DOHH2 (cell line): ENCODE results near the gene WHRN.

Experiments used
- EZH2phosphoT487 ChIP-seq: fragments of 200-600 bp; sonication (generic); IDR thresholded peaks from 2 replicates; pipeline ENCODE4 v1.6.1; 2017; ENCODE audit warnings: borderline replicate concordance, mild to moderate bottlenecking, antibody characterized with exemption, low read length, moderate library complexity, mixed read lengths
- TF ChIP-seq, protein P1 (sequence below): fragments of 200-600 bp; sonication (generic); IDR thresholded peaks from one replicate; pipeline ENCODE4 v1.5.1; 2014; ENCODE audit warnings: antibody characterized with exemption, mild to moderate bottlenecking, low read depth, low read length; ENCODE audit not compliant: poor library complexity, severe bottlenecking

DNA sequence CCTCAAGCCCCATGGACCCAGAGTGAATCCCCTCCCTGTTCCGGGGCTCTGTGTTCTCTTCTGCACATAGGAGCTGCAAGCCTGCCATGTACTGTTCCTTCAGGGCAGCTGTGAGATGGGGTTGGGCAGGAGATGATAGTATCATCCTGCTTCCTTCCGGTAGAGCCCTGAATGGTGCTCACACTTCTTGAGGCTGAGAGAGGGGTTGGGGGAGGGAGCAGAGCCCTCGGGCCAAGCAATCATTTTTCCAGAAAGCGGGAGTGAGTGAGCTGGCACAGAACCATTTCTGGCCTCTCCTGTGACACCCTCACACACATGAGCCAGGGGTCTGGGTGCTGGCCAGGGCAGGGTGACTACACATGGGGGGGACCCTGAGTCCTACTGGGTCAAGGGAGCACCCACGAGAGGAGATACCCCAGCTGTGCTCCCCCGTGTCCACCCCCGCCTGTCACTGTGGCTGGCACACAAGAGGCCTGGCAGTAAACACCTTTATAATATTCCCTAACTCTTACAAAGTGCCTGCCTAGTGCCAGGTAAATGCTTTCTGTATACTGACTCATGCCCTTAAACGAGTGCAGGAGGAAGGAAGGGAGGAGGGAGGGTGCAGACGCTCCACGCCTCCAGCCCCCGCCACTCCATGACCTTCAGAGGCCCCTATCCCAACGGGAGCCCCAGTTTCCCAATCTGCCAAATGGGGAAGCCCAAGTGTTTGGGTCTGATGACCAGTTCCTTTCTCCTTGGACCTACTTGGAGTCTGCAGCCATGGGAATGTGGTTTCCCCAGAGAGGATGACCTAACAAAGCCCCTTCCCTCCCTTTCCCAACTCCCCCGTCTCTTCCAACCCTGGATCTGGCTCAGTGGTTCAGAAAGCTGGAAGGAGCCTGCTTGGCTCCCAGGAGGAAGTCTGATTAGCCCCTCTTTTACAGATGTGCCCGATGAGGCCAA lies 133.0 kb downstream of the WHRN start:
- TF ChIP-seq, protein P1, sequence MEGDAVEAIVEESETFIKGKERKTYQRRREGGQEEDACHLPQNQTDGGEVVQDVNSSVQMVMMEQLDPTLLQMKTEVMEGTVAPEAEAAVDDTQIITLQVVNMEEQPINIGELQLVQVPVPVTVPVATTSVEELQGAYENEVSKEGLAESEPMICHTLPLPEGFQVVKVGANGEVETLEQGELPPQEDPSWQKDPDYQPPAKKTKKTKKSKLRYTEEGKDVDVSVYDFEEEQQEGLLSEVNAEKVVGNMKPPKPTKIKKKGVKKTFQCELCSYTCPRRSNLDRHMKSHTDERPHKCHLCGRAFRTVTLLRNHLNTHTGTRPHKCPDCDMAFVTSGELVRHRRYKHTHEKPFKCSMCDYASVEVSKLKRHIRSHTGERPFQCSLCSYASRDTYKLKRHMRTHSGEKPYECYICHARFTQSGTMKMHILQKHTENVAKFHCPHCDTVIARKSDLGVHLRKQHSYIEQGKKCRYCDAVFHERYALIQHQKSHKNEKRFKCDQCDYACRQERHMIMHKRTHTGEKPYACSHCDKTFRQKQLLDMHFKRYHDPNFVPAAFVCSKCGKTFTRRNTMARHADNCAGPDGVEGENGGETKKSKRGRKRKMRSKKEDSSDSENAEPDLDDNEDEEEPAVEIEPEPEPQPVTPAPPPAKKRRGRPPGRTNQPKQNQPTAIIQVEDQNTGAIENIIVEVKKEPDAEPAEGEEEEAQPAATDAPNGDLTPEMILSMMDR, result no peak
- no peak for TF ChIP-seq EZH2phosphoT487
